Amygdala (tissue), 56 donors: ENCODE measurements around the gene GNB1.

ENCODE experiments used
- DNase-seq, 56 donors: peaks; one replicate each; lab custom pipeline; 2025; lab: John Stamatoyannopoulos, UW

GNB1 gene

DNA sequence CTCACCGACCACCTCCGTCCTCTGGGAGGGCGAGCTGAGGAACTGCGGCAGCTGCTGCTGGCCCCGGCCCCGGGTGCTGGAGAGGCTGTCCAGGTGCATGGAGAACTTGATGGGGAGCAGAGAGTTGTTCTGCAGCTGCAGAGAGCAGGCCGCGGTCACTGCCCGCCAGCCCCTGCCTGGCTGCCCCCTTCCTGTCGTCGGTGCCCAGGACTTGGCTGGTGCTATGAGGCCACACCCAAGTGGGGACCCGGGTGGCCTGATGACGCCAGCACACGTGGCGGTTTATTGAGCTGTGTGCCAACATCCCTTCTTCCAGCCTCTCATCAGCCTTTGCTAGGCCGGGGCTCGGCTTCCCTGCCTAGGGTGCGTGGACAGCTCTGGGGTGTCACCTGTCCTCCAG is 33.5 kb upstream of the GNB1 start:
- no peak for DNase-seq

DNA sequence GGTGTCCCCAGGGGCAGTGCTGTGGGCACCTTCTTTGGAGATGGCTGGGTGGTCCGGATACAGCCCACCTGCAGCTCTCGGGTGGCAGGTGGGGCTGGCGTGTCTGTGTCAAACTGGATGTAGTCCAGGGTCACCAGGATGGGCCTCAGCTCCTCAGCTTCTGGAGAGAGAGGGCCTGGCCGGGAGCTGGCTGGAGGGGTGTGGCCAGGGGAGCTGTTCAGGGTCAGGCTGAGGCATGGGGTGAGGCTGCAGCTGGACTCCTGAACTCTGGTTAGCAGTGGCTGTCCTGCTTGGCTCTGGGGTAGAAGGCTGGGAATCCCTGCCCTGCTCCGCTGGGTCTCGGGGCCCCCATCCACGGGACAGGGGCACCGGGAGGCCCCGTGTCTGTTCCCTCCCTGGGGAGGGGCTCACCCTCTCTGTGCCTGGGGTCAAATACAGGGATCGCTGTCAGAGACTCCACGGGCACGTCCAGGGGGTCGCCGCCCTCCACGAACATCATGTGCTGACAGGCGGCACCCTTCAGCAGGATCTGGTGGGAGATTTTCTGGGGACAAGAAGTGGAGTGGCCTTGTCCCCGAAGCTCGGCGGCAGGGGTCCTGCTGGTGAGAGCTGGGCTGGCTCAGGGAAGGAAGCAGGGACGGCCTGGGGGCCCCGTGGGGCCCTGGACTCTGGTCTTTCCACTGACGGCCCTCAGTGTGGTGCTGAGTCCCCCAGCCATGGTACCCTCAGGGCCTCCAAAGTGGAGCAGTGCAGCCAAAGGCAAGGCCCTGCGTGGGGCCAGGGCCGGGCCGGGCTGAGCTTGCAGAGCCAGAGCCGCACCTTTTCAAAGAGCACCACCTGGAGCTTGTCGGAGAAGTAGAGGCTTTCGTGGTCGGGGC is 32.3 kb upstream of the GNB1 start:
- no peak for DNase-seq

- no peak for DNase-seq
Measured at GRCh38 chr1:1922702-1922955, 31.7 kb upstream of the GNB1 start.

DNA sequence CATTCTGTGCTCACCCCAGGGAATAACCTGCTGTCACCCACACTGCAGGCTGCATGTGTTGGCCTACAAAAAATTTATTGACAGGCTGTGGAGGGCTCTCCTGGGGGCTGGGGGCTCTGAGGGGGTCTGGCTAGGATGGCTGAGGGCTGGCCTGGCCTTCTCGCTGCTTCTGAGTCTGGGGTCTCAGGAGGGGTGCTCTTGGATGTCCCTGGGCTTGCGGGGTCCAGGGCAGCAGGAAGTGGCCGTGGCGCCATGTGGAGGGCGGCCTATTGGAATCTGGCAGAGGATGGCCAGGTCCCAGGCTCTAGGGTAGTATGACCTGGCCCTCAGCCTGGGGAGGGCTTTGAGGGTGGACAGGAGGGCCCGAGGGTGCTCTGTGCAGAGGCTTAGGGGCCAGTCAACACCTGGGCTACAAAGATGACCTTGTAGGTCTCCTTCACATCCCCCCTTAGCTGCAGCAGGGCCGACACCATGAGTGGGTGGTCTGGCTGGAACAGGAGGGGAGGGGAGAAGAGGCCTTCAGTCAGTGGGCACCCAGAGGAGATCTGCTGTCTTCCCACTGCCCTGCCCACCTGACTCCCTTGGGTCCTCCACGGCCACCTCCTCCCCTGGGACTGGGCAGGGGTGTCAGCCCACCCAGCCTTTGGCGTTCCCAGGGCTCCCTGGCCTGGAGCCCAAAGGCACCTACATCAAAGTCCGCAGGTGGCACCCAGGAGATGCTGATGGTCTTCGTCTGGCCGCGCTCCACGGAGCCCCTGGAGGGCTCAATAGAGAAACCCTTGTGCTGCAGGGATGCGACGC is 31.2 kb upstream of the GNB1 start:
- DNase-seq = no peak

DNA sequence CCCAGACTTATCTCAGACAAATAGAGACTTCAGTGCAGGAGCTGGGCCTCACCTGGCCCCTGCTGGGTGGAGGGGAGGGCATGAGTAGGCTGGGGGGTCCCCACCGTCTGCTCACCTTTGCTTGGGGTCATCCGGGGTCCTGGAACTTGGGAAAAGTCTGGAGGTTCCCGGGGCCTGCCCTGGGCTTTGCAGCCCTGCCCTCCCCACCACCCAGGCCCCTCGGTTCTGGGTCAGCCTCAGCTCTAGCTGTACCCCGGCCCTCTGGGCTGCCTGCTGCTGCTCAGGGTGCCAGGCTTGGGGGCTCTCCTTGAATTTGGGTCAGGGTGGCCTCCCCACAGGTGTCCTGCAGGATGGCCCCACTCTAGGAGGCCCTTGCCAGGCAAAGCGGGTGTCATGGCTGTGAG is 30.6 kb upstream of the GNB1 start:
- DNase-seq = no peak

GRCh38 chr1:1920608-1921458 is 29.9 kb upstream of the GNB1 start:
- no peak for DNase-seq

DNA sequence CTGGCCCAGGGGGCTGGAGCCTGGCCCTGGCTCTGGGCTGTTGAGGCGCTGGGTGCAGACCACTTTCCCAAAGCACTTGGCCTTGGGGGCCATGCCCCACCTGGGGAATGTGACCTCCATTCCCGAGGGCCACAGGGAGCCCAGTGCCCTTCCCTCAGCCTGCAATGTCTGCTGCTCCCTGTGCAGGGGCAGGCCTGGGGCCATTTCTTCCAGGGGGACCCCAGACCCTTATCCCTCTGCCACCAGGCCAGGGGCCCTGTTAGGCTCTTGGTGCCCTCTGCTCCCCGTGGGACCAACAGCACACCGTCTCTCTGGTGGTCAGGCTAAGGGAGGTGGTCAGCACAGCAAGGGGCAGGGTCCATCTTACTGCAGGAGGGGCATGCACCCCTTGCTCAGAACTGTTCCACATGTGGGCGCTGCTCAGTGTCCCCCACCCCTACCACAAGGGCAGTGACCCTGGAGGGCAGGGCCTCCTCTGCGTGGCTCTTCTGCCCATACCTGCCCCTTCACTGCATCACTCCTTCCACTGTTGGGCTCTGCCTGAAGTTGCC is 29.2 kb upstream of the GNB1 start:
- DNase-seq = no peak

- DNase-seq = peak in 55 of 56 donors; percentile 44 to 99 (median 87)
Measured at GRCh38 chr1:1919304-1920056, 28.6 kb upstream of the GNB1 start.

- no peak for DNase-seq
Measured at GRCh38 chr1:1918901-1919303, 28.0 kb upstream of the GNB1 start, which contains the start of gene TMEM52. TMEM52 (minus strand) TSS chr1:1919279; CDS start chr1:1919265, 14 bp downstream.

GRCh38 chr1:1917995-1918900 is 27.4 kb upstream of the GNB1 start:
- no peak for DNase-seq

DNA sequence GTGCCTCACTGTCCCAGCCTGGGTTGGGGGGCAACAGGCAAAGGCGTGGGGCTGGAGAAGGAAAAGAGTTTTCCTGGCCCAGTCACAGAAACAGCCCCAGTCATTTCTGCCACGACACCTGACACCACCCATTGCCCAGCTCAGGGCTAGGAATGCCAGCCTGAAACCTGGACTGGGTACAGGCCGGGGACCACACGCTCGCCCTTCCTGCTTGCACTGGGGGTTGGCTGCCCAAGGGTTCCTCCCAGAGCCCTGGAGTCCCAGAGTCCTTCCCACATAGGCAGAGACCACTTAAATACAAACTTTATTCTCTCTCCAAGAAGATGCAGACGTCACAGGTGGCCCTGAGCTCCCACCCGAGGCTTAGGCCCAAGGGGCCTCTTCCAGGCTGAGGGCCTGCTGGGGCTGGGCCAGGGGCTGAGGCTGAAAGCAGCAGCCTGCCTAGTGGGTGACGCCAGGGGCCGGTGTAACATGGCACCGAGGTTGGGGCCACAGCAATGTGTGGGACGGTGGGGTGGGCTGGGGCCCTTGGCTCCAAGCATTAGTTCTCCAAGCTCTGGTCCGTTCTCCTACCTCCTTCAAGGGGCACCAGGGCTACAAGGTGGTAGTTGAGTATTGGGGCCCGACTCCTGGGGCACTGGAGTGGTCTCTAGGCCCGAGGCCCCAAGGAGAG is 26.6 kb upstream of the GNB1 start:
- no peak for DNase-seq

GRCh38 chr1:1916851-1917251 is 26.0 kb upstream of the GNB1 start:
- DNase-seq = no peak

DNA sequence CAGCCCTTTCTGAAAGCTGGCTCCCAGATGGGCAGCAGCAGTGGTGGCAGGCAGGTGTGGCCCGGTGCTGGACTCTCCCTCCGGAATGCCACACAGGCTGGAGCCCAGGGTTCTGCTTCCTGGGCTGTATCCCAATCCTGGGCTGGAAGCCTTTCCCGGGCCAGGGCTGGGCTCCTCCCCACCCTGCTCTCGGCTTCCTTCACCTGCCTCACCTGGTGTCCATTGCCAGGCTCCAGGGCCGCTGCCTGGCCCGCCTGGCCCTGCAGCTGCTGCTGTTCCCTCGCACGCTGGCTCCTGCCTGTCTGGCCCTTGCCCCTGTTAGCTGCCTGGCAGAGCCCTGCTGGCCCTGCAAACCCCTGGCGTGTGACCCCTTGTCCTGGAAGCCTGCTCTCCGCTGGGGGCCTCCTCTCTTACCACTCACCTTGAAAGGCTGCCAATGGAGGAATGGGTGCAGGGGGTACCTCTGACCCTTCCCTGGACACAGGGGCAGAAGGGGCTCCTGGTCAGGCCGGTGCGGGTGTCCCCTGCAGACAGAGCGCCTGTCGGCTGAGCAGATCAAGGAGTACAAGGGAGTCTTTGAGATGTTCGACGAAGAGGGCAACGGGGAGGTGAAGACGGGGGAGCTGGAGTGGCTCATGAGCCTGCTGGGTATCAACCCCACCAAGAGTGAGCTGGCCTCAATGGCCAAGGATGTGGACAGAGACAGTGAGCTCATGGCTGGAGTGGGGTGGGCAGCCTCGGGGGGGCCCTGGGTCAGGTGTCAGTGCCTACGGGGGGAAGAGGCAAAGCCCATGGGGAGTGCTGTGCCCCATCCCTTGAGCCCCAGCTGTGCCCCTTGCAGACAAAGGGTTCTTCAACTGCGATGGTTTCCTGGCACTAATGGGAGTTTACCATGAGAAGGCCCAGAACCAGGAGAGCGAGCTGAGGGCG is 25.3 kb upstream of the GNB1 start:
- DNase-seq = no peak

- DNase-seq = no peak
Measured at GRCh38 chr1:1914971-1915692, 24.2 kb upstream of the GNB1 start, which contains the start of gene CALML6. CALML6 (plus strand) TSS chr1:1915260; CDS start chr1:1915281, 21 bp downstream.

GRCh38 chr1:1914101-1914970 is 23.4 kb upstream of the GNB1 start:
- DNase-seq = no peak
